Nephron progenitor cell (in vitro differentiated cells): Measurements from ENCODE around the gene MIA.
A peak's percentile ranks its signal among the peaks of the same experiment; 100 is the strongest.

Experiments
- DNase-seq: peaks from one replicate; pipeline ENCODE4 v3.0.0; 2021
- H3K27ac Mint-ChIP-seq: 2 replicates; pipeline ENCODE4 v1.8.0; 2021; ENCODE audit warnings: mild to moderate bottlenecking, moderate library complexity, mixed read lengths
- H3K27me3 Mint-ChIP-seq: 2 replicates; pipeline ENCODE4 v1.8.0; 2021; ENCODE audit warnings: mild to moderate bottlenecking, low read depth, mixed read lengths; ENCODE audit not compliant: poor library complexity
- H3K36me3 Mint-ChIP-seq: 2 replicates; pipeline ENCODE4 v1.8.0; 2021; ENCODE audit warnings: low read depth, mixed read lengths
- H3K4me1 Mint-ChIP-seq: 2 replicates; pipeline ENCODE4 v1.8.0; 2021; ENCODE audit warnings: mixed read lengths
- H3K4me3 Mint-ChIP-seq: 2 replicates; pipeline ENCODE4 v1.8.0; 2021; ENCODE audit warnings: mild to moderate bottlenecking, moderate library complexity, mixed read lengths
- H3K9me3 Mint-ChIP-seq: 2 replicates; pipeline ENCODE4 v1.8.0; 2021; ENCODE audit warnings: mild to moderate bottlenecking, moderate library complexity, mixed read lengths
- TF ChIP-seq, protein P1 (sequence below): fragments of 200-600 bp; sonication (generic); IDR thresholded peaks from 2 replicates; pipeline ENCODE4 v1.5.0; 2021; ENCODE audit warnings: antibody characterized with exemption

The MIA gene

DNA sequence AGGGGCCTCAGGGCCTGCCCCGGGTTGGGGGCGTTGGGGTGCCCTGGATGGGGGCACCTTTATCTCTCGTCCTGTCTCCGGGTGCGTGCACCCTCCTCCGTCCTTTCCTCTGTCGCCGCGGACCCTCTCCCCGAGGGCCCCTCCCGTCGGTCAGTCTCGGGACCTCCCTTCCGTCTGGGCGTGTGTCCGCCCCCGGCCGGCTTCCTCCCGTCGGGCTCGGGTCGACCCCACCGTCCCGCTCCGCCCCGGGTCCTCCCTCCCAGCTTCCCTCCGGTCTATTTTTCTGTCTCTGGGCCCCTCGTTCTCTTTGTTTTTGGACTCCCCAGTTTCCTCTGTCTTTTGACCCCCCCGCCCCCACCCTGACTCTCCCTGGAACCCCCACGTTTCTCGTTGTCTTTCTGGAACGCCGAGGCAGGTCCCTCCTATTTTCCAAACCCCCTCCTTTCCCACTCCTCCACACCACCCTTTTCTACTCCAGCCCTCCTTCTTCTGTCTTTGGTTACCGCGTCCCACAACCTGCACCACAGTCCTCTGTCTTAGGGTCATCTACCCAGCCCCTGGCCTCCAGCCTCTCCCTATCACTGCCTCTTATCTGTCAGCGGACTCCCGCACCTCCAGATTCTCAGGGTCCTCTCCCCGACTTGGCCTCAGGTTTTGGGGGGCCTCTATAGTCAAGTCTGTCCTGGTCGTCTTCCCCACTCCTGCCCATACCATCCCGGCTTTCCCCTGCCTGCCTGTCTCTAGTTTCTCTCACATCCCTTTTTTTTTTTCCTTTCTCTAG, 24.4 kb downstream of the MIA start:
- no peaks in the 10 kb centered on the region for H3K9me3 Mint-ChIP-seq
- H3K4me3 Mint-ChIP-seq, result peak overlapping the region; percentile 97
- H3K36me3 Mint-ChIP-seq, result peaks cover 9% of the 10 kb centered on the region
- TF ChIP-seq, protein P1, sequence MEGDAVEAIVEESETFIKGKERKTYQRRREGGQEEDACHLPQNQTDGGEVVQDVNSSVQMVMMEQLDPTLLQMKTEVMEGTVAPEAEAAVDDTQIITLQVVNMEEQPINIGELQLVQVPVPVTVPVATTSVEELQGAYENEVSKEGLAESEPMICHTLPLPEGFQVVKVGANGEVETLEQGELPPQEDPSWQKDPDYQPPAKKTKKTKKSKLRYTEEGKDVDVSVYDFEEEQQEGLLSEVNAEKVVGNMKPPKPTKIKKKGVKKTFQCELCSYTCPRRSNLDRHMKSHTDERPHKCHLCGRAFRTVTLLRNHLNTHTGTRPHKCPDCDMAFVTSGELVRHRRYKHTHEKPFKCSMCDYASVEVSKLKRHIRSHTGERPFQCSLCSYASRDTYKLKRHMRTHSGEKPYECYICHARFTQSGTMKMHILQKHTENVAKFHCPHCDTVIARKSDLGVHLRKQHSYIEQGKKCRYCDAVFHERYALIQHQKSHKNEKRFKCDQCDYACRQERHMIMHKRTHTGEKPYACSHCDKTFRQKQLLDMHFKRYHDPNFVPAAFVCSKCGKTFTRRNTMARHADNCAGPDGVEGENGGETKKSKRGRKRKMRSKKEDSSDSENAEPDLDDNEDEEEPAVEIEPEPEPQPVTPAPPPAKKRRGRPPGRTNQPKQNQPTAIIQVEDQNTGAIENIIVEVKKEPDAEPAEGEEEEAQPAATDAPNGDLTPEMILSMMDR, result no peak
- peaks cover 53% of the 10 kb centered on the region for H3K4me1 Mint-ChIP-seq
- DNase-seq, result peak; percentile 58
- peak overlapping the region; percentile 98 for H3K27ac Mint-ChIP-seq
- H3K27me3 Mint-ChIP-seq, result no peaks in the 10 kb centered on the region

- TF ChIP-seq, protein P1, result no peak
- Mint-ChIP-seq H3K9me3 (no peaks in the 10 kb centered on the region), H3K4me3 (peak overlapping the region; percentile 97), H3K27ac (peak overlapping the region; percentile 98), H3K27me3 (no peaks in the 10 kb centered on the region), H3K4me1 (peaks cover 60% of the 10 kb centered on the region), H3K36me3 (peaks cover 9% of the 10 kb centered on the region)
- DNase-seq, result no peak
Measured at GRCh38 chr19:40800339-40800996, 25.1 kb downstream of the MIA start.

GRCh38 chr19:40800997-40801377, 25.7 kb downstream of the MIA start:
- peaks cover 9% of the 10 kb centered on the region for H3K36me3 Mint-ChIP-seq
- H3K4me1 Mint-ChIP-seq, result peaks cover 65% of the 10 kb centered on the region
- TF ChIP-seq, protein P1, result no peak
- no peak for DNase-seq
- no peaks in the 10 kb centered on the region for H3K9me3 Mint-ChIP-seq
- H3K4me3 Mint-ChIP-seq, result peak overlapping the region; percentile 20
- H3K27me3 Mint-ChIP-seq, result peaks cover under 1% of the 10 kb centered on the region
- H3K27ac Mint-ChIP-seq, result no peak overlapping the region

DNA sequence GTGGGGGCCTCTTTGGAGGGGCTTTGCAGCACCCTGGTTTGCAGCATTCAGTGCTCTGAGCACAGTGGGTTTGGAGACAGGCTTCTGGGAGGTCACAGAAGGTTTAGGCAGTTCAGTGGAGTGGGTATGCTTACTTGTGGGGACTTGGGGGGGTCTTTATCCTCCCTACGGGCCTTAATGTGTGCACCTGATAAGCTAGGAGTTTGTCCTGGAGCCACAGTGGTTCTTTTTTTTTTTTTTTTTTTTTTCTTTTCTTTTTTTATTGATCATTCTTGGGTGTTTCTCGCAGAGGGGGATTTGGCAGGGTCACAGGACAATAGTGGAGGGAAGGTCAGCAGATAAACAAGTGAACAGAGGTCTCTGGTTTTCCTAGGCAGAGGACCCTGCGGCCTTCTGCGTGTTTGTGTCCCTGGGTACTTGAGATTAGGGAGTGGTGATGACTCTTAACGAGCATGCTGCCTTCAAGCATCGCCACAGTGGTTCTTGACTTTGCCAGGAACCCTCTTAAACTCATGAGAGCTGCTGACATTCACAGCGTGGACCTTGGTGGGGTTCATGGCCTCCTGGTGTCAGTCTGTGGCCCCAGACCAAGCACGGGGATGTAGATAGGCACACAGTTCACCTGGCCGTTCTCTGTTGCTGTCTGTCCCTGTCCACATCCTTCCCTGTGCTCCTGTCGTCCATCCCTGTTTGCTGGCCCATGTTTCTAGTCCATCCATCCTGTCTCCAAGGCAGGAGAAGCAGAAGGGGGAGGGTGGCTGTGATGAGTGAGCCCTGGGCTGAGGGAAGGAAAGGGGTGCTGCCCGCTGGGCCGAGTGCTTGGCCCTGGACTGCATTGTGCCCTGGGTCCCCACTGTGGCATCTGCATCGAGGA, 26.3 kb downstream of the MIA start:
- H3K27me3 Mint-ChIP-seq, result peaks cover 3% of the 10 kb centered on the region
- no peak for DNase-seq
- H3K36me3 Mint-ChIP-seq, result peaks cover 9% of the 10 kb centered on the region
- H3K9me3 Mint-ChIP-seq, result no peaks in the 10 kb centered on the region
- H3K27ac Mint-ChIP-seq, result peak overlapping the region; percentile 51
- peak overlapping the region; percentile 62 for H3K4me3 Mint-ChIP-seq
- peaks cover 72% of the 10 kb centered on the region for H3K4me1 Mint-ChIP-seq
- TF ChIP-seq, protein P1, result no peak

- peaks cover 16% of the 10 kb centered on the region for H3K36me3 Mint-ChIP-seq
- H3K4me1 Mint-ChIP-seq, result peaks cover 81% of the 10 kb centered on the region
- TF ChIP-seq, protein P1, result no peak
- DNase-seq, result no peak
- no peaks in the 10 kb centered on the region for H3K9me3 Mint-ChIP-seq
- H3K4me3 Mint-ChIP-seq, result peak overlapping the region; percentile 57
- H3K27ac Mint-ChIP-seq, result peak overlapping the region; percentile 92
- peaks cover 3% of the 10 kb centered on the region for H3K27me3 Mint-ChIP-seq
Measured at GRCh38 chr19:40802300-40803169, 27.2 kb downstream of the MIA start.
